Right ventricle myocardium superior (tissue), 1 donor: ENCODE measurements around the gene SLC2A4RG. TPM values are rescaled to one million over a fixed set of nuclear protein-coding genes. Genes with fewer than 3 reads are reported as not detected.
"Not testable (repeated sequence)": the region's sequence is repeated elsewhere in the genome, so short reads cannot be mapped to it uniquely, and the experiment has no call there.

Experiments used
- ATAC-seq: fragments of 200-7000 bp; cut with Tn5 transposase; one replicate; pipeline ENCODE4 v1.9.1; 2020; ENCODE audit warnings: mild to moderate bottlenecking; ENCODE audit not compliant: poor library complexity
- DNase-seq: peaks from one replicate; pipeline ENCODE4 v3.0.0-alpha.2; 2020
- intact Hi-C: fragments of 100-400 bp; cut with DNase I; formaldehyde crosslinking; loops from one replicate; pipeline ENCODE4 v1.11.2; 2022
- total RNA-seq: library from RNA; stranded (reverse); fragmentation: NEBNext Ultra II Directional; extraction: Animal tissue kit (Norgen Biotek cat#: 25700); gene quantifications from one replicate; pipeline ENCODE4 v1.2.1, GENCODE V29; 2021
- donor health status: DM: no; HTN: yes; CAD: no; lungs with severe emphysema.

SLC2A4RG gene
- total RNA-seq, 1 donor from 2014 or later: 95.0 TPM

DNA sequence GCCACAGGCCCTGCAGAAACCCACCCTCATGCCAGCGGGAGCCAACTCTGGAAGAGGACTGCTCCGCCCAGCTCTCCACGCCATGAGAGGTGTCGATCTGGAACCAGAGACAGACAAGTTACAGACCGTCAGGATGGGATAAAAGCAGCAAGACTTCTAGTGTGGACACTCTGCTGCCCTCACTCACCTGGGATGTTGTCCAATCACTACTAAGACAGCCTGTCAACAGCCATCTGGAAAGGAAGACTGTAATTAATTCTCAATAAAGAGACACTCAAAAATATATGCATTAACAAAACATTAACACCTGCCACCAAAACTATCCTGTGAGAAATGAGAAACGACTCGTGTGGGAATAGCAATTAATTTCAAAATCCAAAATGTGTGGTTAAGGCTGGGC lies 28.3 kb downstream of the SLC2A4RG start:
- no peak for DNase-seq
- no peak for ATAC-seq
- intact Hi-C loops: no loop called here

DNA sequence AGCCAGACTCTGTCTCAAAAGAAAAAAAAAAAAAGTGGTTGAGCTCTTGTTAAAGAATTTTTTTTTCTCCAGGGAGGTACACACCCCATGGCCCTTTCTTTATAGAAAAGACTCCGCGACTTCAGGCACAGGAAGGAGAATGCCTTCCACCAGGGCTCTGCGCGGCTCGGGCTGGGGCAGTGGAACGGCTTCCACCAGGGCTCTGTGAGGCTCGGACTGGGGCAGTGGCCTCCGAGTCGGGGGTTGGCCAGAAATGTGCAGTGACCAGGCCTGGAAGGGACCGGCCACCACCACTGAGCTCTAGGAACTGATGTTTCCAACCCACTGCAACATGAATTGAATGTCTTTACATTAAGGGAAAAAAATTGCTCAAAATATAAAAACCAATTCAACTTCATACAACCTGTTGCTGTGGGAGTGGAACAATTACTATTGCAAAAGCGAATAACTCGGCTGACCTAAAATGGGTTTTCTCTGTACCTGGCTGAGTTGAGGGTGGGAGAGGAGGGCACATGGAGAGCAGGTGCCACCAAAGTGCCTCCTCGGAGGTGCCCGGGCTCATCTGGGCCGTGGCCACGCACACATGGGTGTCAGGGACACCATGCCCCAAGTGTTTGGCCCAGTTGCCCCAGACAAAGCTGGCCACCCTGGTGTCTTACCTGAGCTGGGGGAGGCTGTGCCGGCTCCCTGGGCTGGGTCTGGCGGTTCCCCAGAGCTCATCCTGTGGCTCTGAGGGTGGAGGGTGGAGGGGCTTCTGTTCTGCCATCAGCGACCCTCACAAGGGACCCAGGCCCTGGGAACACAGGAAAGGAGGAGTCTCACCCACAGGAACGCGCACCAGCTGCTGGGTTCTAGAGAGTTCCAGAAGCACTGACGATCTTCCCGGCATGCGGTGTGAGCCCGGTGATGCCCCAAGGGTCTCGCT lies 29.3 kb downstream of the SLC2A4RG start:
- DNase-seq: no peak
- intact Hi-C loops: no loop called here
- no peak for ATAC-seq

DNA sequence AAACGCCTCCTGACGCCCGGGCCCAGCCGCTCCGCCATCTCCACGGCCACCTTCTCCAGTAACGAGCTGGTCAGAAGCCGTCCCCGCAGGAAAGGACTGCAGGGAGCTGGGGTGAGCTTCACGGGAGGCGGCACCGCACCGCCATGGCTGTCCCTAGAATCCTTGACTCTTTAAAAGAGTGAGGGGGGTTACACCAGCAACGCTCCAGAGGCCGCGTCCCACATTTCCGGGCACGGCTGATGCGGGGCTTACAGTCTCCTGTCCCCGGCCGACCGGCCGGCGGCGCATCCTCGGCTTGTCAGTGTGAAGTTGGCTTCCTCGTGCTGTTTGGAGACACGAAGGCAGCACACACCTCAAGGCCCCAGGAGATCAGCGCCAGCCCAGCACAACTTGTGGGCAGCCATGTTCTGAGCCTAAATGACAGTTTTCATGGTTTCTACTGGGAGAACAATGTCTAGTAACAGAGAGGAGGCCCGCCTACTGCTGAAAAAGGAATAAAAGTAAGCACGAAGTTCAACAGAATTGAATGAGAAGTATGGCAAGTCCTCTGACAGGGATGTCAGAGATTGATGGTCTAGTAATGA lies 30.4 kb downstream of the SLC2A4RG start:
- intact Hi-C loops: no loop called here

DNA sequence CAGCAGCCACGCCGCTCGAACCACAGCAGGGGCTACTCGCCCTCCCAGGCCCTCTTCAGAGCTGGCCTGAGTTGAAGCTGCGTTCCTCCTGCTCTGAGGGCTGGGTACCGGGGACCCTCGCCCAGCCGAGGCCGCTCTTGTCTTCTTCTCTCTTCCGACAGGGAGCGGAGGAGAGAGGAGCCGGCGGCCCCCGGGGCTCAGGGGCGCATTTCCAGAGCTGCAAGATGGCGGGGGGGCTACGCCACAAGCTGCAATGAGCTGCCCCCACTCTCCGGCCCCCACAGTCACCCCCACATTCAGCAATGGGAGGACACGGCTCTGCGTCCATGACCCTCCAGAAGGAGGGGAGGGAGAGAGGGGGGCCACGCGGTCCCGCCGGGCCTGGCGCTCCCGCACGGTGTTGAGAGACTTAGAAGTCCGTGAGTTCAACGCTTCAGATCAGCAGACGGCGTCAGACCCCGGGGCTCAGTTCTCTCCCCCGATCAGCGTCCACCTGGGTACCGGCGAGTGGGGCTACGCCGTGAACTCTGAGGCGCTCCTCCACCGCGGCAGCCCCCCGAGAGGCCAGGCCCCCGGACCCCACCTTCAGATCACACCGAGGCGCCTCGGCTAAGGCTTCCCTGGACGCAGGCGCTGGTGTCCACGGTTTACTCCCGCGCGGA lies 31.6 kb downstream of the SLC2A4RG start:
- intact Hi-C loops: no loop called here
- DNase-seq (no peak), ATAC-seq (no peak)

More for the DNA sequence above, 30.4 kb downstream of the SLC2A4RG start:
- ATAC-seq: no peak
- no peak for DNase-seq

DNA sequence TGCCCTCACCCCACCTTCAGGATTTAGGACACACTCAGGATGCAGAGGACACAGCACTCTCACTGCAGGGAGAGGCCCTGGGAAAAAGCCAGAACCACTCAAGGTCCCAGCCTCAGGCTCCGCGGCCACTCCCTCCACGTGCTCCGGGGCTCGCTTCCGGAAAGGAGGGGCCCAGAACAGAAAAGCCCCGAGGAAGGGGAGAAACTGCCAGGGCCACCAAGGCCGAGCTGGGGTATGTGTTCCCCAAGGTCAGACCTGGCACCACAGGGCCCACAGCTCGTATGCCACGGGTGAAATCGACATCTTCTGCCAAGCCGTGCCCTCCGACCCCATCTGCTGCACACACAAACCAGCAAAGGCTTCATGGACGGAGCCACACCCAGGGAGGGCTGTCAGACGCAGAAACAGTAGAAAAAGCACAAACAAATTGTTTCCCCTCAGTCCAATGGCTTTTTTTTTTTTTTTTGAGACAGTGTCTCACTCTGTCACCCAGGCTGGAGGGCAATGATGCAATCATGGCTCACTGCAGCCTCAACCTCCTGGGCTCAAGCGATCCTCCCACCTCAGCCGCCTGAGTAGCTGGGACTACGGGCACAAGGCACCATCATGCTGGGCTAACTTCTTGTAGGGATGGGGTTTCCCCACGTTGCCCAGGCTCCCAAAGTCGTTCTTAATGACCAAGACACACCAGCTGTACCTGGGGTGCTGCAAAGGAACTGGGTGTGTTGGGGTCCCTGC lies 33.4 kb downstream of the SLC2A4RG start:
- DNase-seq: no peak
- intact Hi-C loops: no loop called here
- peak; percentile 63 for ATAC-seq

DNA sequence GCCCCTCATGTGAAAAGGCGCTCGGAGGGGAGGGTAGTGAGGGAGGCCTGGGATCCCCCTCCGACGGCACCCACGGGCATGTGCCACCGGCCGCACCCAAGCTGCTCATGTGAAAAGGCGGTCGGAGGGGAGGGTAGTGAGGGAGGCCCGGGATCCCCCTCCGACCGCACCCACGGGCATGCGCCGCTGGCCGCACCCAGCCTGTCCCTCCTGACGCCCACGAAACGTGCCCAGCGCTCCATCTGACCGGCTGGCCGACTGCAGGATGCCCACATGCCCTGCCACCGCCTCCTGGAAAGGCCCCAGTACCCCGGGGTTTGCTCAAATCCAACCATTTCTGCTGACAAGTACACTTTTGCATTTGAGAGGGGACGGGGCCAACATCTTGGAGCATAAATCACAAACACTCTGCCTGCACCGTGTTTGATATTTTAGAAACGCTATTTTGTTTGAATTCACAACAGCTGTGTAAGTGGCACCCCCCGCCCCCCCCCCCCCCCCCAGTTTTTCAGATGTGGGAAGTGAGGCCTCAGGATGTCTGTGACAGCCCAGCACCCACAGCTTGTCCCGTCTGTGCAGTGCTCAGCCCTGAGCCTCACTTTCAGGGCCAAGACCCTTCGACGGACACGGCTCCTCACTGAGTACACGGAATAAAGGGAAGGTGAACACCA lies 34.1 kb downstream of the SLC2A4RG start:
- intact Hi-C loops: no loop called here
- DNase-seq: no peak

DNA sequence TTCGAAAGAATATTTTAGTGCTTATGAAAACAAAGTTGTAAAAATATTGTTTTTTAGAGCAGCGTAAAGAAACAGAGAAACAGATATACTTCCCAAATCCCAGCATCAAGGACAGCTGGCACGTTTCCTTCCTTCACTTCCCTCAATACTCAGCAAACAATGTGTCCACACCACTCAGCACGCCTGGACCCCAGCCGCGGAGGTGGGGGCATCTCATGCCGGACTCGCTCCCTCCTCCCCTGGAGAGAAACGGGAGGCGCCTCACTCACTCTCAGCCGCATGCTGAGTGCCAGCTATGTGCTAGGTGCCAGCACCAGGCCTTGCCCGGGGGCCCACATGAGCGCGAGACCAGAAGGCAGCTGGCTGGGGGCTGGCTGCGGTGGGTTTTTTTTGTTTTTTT lies 34.7 kb downstream of the SLC2A4RG start:
- intact Hi-C loops: no loop called here
- no peak for ATAC-seq
- DNase-seq: no peak

More for the DNA sequence above, 34.1 kb downstream of the SLC2A4RG start:
- ATAC-seq: no peak

DNA sequence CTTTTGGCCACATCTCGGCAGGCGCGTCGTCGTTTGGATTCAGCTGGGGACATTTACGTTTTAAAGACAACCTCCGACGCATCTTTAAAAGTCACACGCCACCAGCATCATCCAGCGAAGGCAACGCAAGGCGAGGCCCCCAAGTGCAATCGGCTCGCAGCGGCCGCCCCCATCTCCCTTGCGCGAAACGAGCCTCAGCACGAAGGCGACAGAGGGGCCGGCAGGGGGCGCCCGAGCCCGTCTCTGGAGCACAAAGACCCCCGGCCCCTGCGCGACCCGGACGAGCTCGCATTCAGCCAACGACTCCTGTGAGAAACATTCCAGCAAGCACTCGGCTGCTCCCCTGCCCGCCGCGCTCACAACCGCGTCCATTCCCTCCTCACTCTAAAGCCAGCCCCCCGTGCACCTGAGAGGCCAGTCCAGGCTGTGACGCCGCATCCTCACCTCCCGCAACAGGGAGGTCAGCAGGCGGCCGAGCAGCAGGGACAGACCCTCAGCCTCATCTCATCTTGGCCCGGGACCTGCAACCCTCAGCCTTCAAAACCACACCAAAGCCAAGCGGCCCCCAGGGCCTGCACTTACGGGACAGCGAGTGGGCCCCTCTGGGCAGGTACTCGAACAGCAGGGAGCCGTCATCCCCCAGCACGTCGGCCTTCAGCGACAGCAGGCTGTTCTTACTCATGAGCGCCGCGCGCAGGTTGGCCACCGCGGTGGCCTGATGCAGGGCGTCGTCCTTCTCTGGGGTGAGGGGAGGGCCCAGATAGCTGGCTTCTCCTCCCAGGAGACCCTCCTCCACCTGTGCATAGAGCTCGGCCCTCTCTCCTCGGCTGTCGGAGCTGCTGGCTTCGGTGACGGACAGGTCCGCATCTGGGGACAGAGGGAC lies 35.8 kb downstream of the SLC2A4RG start:
- intact Hi-C loops: no loop called here
- peak; percentile 52 for ATAC-seq
- DNase-seq: no peak

DNA sequence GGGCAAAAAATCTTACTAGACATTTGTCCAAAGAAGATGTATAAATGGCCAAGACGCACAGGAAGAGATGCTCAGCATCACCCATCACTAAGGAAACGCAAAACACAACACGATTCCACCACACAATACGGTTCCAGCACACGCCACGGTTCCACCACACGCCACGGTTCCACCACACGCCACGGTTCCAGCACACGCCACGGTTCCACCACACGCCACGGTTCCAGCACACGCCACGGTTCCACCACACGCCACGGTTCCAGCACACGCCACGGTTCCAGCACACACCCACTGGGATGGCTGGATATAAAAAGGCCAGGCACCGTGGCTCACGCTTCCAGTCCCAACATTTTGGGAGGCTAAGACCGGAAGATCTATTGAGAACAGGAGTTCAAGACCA lies 37.3 kb downstream of the SLC2A4RG start:
- ATAC-seq, intact Hi-C loops: not testable (repeated sequence)

DNA sequence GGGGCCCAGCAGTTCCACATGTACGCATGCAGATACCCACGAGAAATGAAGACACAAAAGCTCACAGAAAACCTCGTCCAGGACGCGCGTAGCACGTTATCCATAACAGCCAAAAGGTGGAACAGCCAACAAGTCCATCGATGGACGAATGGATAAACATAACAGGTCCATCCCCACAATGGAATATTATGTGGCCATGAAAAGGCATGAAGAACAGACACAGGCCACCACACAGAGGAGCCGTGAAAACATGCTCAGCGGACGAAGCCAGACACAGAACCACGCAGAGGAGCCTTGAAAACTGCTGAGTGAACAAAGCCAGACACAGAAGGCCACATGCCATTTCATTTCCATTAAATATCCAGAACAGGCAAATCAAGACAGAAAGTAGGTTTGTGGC lies 38.0 kb downstream of the SLC2A4RG start:
- intact Hi-C loops: no loop called here
- DNase-seq: no peak
- no peak for ATAC-seq

More for the DNA sequence above, 37.3 kb downstream of the SLC2A4RG start:
- DNase-seq: not testable (repeated sequence)

DNA sequence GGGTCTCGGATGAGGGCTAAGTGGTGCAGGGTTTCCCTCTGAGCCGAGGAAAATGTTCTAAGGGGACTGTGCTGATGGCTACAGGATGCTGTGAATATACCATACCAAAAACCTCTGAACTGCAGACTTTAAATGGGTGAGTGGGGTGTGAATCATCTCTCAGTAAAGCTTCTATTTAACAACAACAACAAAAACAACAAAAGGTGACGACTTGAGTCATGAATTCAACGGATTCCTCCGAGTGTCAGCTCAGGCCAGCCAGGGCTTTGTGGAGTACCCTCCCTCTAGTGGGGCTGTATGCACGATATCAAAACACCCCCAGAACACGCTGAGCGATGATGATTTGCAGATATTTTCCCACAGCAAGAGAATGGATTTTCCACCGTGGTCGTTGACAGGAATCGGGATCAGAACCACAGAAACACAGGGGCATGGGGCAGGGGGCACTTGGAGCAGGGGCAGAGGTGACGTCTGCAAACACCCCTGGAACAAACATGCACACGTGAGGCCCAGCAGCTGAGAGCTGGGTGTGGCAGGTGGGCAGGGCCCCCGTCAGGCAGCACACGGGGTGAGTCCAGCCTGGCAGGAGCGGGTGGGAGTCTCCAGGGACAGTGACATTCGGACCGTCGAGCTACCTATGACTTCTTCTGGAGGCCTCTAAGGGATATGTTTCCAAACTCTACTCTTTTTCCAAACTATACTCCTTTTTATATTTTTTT lies 38.6 kb downstream of the SLC2A4RG start:
- no peak for DNase-seq
- intact Hi-C loops: no loop called here
- ATAC-seq: no peak

DNA sequence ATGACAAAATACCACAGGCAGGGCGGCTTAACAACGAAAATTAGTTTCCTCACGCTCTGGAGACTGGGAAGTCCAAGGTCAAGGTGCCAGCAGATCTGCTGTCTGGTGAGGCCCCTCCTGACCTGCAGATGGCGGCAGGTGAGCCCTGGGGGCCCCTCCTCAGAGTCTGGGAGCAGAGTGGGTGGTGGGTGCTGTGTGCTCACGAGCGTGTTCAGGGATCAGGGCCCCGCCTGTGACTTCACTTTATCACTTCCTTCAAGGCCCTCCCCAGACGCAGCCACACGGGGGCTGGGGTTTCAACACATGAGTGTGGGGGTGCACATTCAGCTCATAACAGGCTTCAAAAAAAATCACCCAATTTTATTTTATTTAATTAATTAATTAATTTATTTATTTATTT lies 39.3 kb downstream of the SLC2A4RG start:
- intact Hi-C loops: no loop called here
- no peak for DNase-seq

DNA sequence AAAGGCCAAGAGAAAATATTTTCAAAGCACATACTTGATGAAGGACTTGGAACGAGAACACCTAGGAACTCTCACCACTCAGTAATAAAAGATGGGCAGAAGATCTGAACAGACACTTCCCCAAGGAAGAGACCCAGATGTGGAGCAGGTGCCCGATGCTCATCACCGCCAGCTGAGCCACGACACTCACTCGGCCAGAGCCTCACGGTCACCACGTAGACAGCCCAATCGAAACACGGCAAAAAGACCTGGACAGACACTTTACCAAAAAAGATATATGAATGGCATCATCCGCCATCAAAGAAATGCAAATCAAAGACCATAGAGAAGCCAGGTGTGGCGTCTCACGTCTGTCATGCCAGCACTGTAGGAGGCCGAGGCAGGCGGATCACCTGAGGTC lies 41.6 kb downstream of the SLC2A4RG start:
- intact Hi-C loops: no loop called here
- ATAC-seq (no peak), DNase-seq (no peak)

More for the DNA sequence above, 39.3 kb downstream of the SLC2A4RG start:
- ATAC-seq: no peak

DNA sequence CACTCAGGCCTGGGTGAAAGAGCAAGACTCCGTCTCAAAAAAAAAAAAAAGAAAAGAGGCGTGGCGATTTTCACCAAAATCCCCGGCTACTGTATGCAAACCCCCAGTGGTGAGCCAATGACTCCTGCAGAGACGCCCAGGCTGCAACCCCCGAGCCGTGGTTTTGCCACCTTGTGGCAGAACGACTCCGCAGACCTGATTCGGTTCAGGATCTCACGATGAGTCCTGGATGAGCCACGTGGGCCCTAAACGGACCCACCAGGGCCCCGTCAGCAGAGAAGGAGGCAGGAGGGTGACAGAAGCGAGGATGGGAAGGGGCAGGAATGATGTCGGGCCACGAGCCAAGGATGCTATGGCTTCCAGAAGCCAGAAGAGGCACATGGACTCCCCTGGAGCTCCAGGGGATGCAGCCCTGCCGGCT lies 42.5 kb downstream of the SLC2A4RG start:
- intact Hi-C loops: no loop called here
- no peak for DNase-seq
- no peak for ATAC-seq

DNA sequence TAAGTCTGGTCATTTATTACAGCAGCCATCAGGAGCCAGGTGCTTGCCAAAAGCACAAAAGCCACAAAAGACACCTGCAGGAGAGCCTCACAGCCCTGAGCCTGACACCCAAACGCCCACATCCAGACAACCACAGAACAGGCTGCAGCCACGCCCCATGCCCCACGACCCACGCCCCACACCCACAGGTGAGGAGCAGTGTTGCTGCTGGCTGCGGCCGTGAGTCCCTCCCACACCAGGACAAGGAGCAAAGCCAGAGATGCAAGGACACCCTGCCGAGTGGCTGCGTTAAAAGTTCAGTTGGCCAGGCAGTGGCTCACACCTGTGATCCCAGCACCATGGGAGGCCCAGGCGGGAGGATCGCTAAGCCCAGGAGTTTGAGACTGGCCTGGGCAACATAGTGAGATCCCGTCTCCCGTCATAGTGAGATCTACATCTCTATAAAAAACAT lies 43.0 kb downstream of the SLC2A4RG start:
- intact Hi-C loops: no loop called here
- ATAC-seq (no peak), DNase-seq (no peak)

DNA sequence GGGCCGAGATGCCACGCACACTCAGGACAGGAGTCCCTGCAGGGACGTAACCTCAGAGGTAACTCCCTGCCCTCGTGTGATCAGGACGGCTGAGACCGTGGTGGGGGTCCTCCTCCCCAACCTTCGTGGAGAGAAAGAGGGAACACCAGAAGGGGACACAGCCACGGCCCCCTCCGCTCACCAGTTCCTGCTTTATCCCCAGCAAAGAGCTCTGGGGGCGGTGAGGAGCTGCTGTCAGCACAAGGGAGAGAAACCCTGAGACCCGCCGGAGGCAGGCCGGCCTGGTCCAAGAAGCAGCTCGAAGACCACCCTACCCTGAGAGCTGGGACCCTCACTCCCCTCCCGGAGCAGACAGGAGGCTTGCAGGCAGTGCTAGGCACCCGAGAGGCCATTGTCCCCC lies 44.4 kb downstream of the SLC2A4RG start:
- DNase-seq: no peak
- ATAC-seq: no peak
- intact Hi-C loops: no loop called here

DNA sequence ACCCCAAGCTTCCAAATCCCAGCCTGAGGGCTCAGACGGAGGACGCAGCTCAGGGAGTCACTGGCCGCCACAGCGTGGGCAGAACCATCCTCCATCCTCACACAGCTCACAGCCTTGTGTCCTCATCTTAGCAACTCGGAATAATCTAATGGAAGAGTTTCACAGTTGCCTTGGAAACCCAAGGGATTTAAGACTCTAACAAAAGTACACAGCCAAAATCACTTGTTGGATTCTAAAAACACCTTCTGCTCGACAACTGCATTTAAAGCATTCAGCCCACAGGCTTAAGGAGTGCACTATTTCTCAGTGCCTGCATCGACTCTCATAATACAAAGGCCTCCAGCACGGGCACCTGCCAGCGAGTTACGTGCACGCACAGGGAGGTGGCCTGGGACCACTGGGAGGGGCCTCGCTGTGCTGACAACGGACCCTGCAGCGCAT lies 46.1 kb downstream of the SLC2A4RG start:
- ATAC-seq (no peak), DNase-seq (peak; percentile 35)
- intact Hi-C loops: loop anchor here (5.0 kb wide), 1 partner anchor 77 kb away; the partner anchor contains the start of gene ABHD16B
